ENCODE data around the gene GPR176.

Gene GPR176

GRCh38 chr15:39926526-39926925 lies 6.5 kb upstream of the GPR176 start:
- WGBS (ENCODE audit: extremely low coverage, insufficient coverage, insufficient read length), result no CpG with 5 or more reads among the region's 5 CpGs
- Histone ChIP-seq H4K12ac (ENCODE audit: low read depth, low read length) (no peak overlapping the region), H2BK5ac (ENCODE audit: low read depth, low read length, poor library complexity) (no peak overlapping the region), H2BK12ac (ENCODE audit: low read length) (peak overlapping the region; percentile 49), H3K9me3 (ENCODE audit: insufficient read depth, low read depth, low read length) (no peaks in the 10 kb centered on the region), H3K4me2 (ENCODE audit: low read length) (no peak overlapping the region), H4K91ac (ENCODE audit: low read depth, low read length) (no peak overlapping the region), H3K4ac (ENCODE audit: low read depth, low read length) (no peak overlapping the region), H3K23ac (ENCODE audit: low read length) (no peak overlapping the region), H4K8ac (ENCODE audit: low read depth, low read length) (no peak overlapping the region), H2AK5ac (ENCODE audit: low read length) (no peak overlapping the region), H2BK120ac (ENCODE audit: insufficient read depth, low read length, poor library complexity) (no peak overlapping the region), H3K79me1 (ENCODE audit: low read length) (no peaks in the 10 kb centered on the region), H3K36me3 (ENCODE audit: control insufficient read depth in 1 of 2, insufficient read depth in 2 of 2, low read length in 2 of 2) (no peaks in the 10 kb centered on the region), H3K9ac (ENCODE audit: low read length) (no peak overlapping the region), H2AFZ (ENCODE audit: insufficient read depth, low read length, poor library complexity) (no peak overlapping the region), H3K18ac (ENCODE audit: low read length) (no peak overlapping the region), H3K14ac (ENCODE audit: low read length) (no peak overlapping the region), H3K4me1 (ENCODE audit: control insufficient read depth in 1 of 2, insufficient read depth in 2 of 2, low read length in 2 of 2) (no peaks in the 10 kb centered on the region), H3K27ac (ENCODE audit: low read depth, low read length) (no peak overlapping the region), H3K79me2 (ENCODE audit: control insufficient read depth, insufficient read depth, low read length, poor library complexity) (no peaks in the 10 kb centered on the region), H3K4me3 (ENCODE audit: low read depth, low read length) (no peak overlapping the region), H3K27me3 (ENCODE audit: insufficient read depth, low read length) (no peaks in the 10 kb centered on the region)
- no peak for DNase-seq

GRCh38 chr15:39925112-39925842 lies 5.2 kb upstream of the GPR176 start:
- no peak overlapping the region for H3K18ac ChIP-seq (ENCODE audit: low read length)
- H3K23ac ChIP-seq (ENCODE audit: low read length), result no peak overlapping the region
- peaks cover 0 to 4% of the 10 kb centered on the region in 2 experiments for H3K4me1 ChIP-seq (ENCODE audit: control insufficient read depth in 1 of 2, insufficient read depth in 2 of 2, low read length in 2 of 2)
- H3K4me2 ChIP-seq (ENCODE audit: low read length), result no peak overlapping the region
- no peak overlapping the region for H4K91ac ChIP-seq (ENCODE audit: low read depth, low read length)
- H2AFZ ChIP-seq (ENCODE audit: insufficient read depth, low read length, poor library complexity), result no peak overlapping the region
- H2AK5ac ChIP-seq (ENCODE audit: low read length), result no peak overlapping the region
- H3K4me3 ChIP-seq (ENCODE audit: low read depth, low read length), result no peak overlapping the region
- H4K8ac ChIP-seq (ENCODE audit: low read depth, low read length), result no peak overlapping the region
- H3K14ac ChIP-seq (ENCODE audit: low read length), result no peak overlapping the region
- no peak overlapping the region for H3K4ac ChIP-seq (ENCODE audit: low read depth, low read length)
- no peaks in the 10 kb centered on the region for H3K79me2 ChIP-seq (ENCODE audit: control insufficient read depth, insufficient read depth, low read length, poor library complexity)
- no peak overlapping the region for H2BK120ac ChIP-seq (ENCODE audit: insufficient read depth, low read length, poor library complexity)
- H2BK5ac ChIP-seq (ENCODE audit: low read depth, low read length, poor library complexity), result no peak overlapping the region
- H2BK12ac ChIP-seq (ENCODE audit: low read length), result no peak overlapping the region
- H4K12ac ChIP-seq (ENCODE audit: low read depth, low read length), result no peak overlapping the region
- H3K36me3 ChIP-seq (ENCODE audit: control insufficient read depth in 1 of 2, insufficient read depth in 2 of 2, low read length in 2 of 2), result no peaks in the 10 kb centered on the region
- H3K27me3 ChIP-seq (ENCODE audit: insufficient read depth, low read length), result peaks cover 4% of the 10 kb centered on the region
- H3K9ac ChIP-seq (ENCODE audit: low read length), result no peak overlapping the region
- H3K79me1 ChIP-seq (ENCODE audit: low read length), result peaks cover 2% of the 10 kb centered on the region
- WGBS (ENCODE audit: extremely low coverage, insufficient coverage, insufficient read length), result no CpG with 5 or more reads among the region's 5 CpGs
- no peak overlapping the region for H3K27ac ChIP-seq (ENCODE audit: low read depth, low read length)
- peak in 1 of 2 donors; percentile 5 for DNase-seq
- H3K9me3 ChIP-seq (ENCODE audit: insufficient read depth, low read depth, low read length), result no peaks in the 10 kb centered on the region

GRCh38 chr15:39924437-39924836 lies 4.4 kb upstream of the GPR176 start:
- Histone ChIP-seq H4K91ac (ENCODE audit: low read depth, low read length) (no peak overlapping the region), H3K14ac (ENCODE audit: low read length) (no peak overlapping the region), H3K4me1 (ENCODE audit: control insufficient read depth in 1 of 2, insufficient read depth in 2 of 2, low read length in 2 of 2) (peaks cover 4 to 11% of the 10 kb centered on the region in 2 experiments), H3K23ac (ENCODE audit: low read length) (no peak overlapping the region), H3K27me3 (ENCODE audit: insufficient read depth, low read length) (peaks cover 12% of the 10 kb centered on the region), H2AK5ac (ENCODE audit: low read length) (no peak overlapping the region), H3K4me3 (ENCODE audit: low read depth, low read length) (no peak overlapping the region), H3K27ac (ENCODE audit: low read depth, low read length) (no peak overlapping the region), H3K36me3 (ENCODE audit: control insufficient read depth in 1 of 2, insufficient read depth in 2 of 2, low read length in 2 of 2) (no peaks in the 10 kb centered on the region), H2AFZ (ENCODE audit: insufficient read depth, low read length, poor library complexity) (no peak overlapping the region), H4K8ac (ENCODE audit: low read depth, low read length) (no peak overlapping the region), H2BK120ac (ENCODE audit: insufficient read depth, low read length, poor library complexity) (no peak overlapping the region), H3K9me3 (ENCODE audit: insufficient read depth, low read depth, low read length) (peaks cover 3% of the 10 kb centered on the region), H3K79me2 (ENCODE audit: control insufficient read depth, insufficient read depth, low read length, poor library complexity) (no peaks in the 10 kb centered on the region), H3K4ac (ENCODE audit: low read depth, low read length) (no peak overlapping the region), H3K9ac (ENCODE audit: low read length) (no peak overlapping the region), H2BK5ac (ENCODE audit: low read depth, low read length, poor library complexity) (no peak overlapping the region), H3K79me1 (ENCODE audit: low read length) (peaks cover 2% of the 10 kb centered on the region), H3K18ac (ENCODE audit: low read length) (no peak overlapping the region), H3K4me2 (ENCODE audit: low read length) (no peak overlapping the region), H2BK12ac (ENCODE audit: low read length) (no peak overlapping the region), H4K12ac (ENCODE audit: low read depth, low read length) (no peak overlapping the region)
- no peak for DNase-seq
- WGBS (ENCODE audit: extremely low coverage, insufficient coverage, insufficient read length), result no CpG with 5 or more reads among the region's 3 CpGs

GRCh38 chr15:39922462-39923092 lies 2.5 kb upstream of the GPR176 start:
- no peaks in the 10 kb centered on the region for H3K79me2 ChIP-seq (ENCODE audit: control insufficient read depth, insufficient read depth, low read length, poor library complexity)
- H4K8ac ChIP-seq (ENCODE audit: low read depth, low read length), result no peak overlapping the region
- H2BK120ac ChIP-seq (ENCODE audit: insufficient read depth, low read length, poor library complexity), result no peak overlapping the region
- peaks cover 4 to 12% of the 10 kb centered on the region in 2 experiments for H3K4me1 ChIP-seq (ENCODE audit: control insufficient read depth in 1 of 2, insufficient read depth in 2 of 2, low read length in 2 of 2)
- H3K27me3 ChIP-seq (ENCODE audit: insufficient read depth, low read length), result peaks cover 13% of the 10 kb centered on the region
- no peak overlapping the region for H2AFZ ChIP-seq (ENCODE audit: insufficient read depth, low read length, poor library complexity)
- H3K27ac ChIP-seq (ENCODE audit: low read depth, low read length), result no peak overlapping the region
- H3K9ac ChIP-seq (ENCODE audit: low read length), result no peak overlapping the region
- H3K36me3 ChIP-seq (ENCODE audit: control insufficient read depth in 1 of 2, insufficient read depth in 2 of 2, low read length in 2 of 2), result no peaks in the 10 kb centered on the region
- H3K4me2 ChIP-seq (ENCODE audit: low read length), result no peak overlapping the region
- no peak overlapping the region for H3K18ac ChIP-seq (ENCODE audit: low read length)
- no peak overlapping the region for H2BK12ac ChIP-seq (ENCODE audit: low read length)
- DNase-seq, result no peak
- H4K12ac ChIP-seq (ENCODE audit: low read depth, low read length), result no peak overlapping the region
- H3K9me3 ChIP-seq (ENCODE audit: insufficient read depth, low read depth, low read length), result peaks cover 3% of the 10 kb centered on the region
- peaks cover 2% of the 10 kb centered on the region for H3K79me1 ChIP-seq (ENCODE audit: low read length)
- no peak overlapping the region for H2AK5ac ChIP-seq (ENCODE audit: low read length)
- H4K91ac ChIP-seq (ENCODE audit: low read depth, low read length), result no peak overlapping the region
- no peak overlapping the region for H3K4ac ChIP-seq (ENCODE audit: low read depth, low read length)
- H3K14ac ChIP-seq (ENCODE audit: low read length), result no peak overlapping the region
- H3K4me3 ChIP-seq (ENCODE audit: low read depth, low read length), result no peak overlapping the region
- H2BK5ac ChIP-seq (ENCODE audit: low read depth, low read length, poor library complexity), result no peak overlapping the region
- WGBS (ENCODE audit: extremely low coverage, insufficient coverage, insufficient read length), result no CpG with 5 or more reads among the region's 4 CpGs
- H3K23ac ChIP-seq (ENCODE audit: low read length), result no peak overlapping the region
